Measurements from ENCODE around the gene FOSB.

The FOSB gene

DNA sequence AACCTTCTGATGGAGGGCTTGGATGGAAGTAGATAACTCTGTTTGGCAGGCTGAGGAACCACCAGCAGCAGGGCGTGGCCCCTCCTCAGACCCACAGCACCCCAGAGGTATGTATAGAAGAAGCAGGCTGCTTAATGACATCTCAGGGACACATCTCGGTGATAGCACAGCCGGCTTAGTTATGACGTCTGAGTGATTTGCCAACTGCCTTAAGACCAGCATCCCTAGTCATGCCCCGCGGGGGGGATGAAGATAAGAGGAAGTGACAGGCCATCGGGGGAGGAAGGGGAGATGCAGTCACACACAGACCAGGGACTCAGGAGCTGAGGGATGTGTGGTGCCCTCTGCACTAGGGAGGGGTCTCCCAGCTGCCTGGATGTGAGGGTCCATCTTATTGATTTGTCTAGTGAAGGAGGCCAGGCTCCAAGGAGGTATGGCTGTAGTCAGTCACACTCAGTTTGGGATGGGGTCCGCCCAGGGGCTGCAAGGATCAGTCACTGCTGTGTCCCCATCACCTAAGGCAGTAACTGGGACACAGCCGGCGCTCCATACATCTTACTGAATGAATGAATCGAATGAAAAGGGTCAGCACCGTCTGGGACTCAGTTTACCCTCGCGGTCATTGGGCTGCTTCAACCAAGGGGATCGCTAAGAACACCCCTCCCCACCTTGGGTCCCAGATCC lies 24.9 kb upstream of the FOSB start:
- DNase-seq: peak; percentile 32

DNA sequence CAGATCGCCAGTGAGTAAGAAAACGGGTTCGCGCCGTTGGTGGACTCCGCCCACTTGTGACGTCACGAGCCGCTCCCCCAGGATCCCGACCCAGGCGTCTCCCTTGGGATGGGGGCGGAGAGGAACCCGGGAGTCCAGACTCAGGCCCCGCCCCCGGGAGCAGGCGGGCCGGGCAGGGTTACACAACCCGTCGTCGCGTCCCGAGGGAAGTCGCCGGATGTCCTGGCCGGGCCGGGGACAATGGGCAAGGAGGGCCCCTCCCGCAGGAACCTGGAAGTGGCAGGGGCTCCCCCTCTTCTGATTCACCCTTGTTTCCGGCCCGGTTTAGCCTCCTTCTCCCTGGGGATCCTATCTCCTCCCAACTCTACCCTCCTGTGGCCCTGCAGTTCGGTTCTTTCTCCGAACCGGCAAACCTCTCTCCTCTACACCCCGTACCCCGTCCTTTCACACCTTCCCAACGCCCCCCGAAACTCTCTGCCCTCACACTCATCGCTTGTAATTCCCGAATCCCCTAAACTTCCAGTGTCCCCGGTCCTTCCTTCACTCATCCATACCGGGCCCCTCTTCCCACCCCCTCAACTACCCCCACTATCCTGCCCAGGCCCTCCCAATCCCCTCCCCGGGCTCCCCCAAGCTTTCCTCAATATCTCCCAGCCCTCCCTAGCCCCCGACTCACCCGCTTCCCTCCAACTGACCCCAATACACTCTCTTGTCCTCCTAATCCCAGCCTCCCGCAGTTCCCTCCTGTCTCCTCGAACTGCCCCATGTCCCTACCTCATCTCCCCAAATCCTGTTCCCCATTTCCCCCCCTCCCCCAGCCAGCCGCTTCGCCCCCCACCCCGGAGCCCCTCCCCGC lies 24.1 kb upstream of the FOSB start:
- DNase-seq: peak; percentile 66

- peak; percentile 81 for DNase-seq
Measured at GRCh38 chr19:45444318-45445041, 23.3 kb upstream of the FOSB start.

- DNase-seq: no peak
Measured at GRCh38 chr19:45445139-45445538, 22.7 kb upstream of the FOSB start.

GRCh38 chr19:45446295-45446694 lies 21.5 kb upstream of the FOSB start:
- no peak for DNase-seq

- no peak for DNase-seq
Measured at GRCh38 chr19:45446944-45447343, 20.9 kb upstream of the FOSB start.

DNA sequence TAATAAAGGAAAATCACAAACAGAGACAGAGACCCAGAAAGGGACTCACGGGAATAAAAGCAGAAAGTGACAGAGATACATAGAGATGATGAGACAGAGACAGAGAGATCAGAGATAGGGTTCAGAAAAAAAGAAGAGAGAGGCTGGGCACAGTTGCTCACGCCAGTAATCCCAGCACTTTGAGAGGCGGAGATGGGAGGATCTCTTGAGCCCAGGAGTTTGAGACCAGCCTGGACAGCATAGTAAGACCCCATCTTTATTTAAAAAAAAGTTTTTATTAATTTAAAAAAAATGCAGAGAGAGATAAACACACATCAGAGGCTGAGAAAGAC lies 19.4 kb upstream of the FOSB start:
- no peak for DNase-seq

GRCh38 chr19:45448887-45449299 lies 18.9 kb upstream of the FOSB start:
- DNase-seq: no peak

- no peak for DNase-seq
Measured at GRCh38 chr19:45450012-45450333, 17.8 kb upstream of the FOSB start.

DNA sequence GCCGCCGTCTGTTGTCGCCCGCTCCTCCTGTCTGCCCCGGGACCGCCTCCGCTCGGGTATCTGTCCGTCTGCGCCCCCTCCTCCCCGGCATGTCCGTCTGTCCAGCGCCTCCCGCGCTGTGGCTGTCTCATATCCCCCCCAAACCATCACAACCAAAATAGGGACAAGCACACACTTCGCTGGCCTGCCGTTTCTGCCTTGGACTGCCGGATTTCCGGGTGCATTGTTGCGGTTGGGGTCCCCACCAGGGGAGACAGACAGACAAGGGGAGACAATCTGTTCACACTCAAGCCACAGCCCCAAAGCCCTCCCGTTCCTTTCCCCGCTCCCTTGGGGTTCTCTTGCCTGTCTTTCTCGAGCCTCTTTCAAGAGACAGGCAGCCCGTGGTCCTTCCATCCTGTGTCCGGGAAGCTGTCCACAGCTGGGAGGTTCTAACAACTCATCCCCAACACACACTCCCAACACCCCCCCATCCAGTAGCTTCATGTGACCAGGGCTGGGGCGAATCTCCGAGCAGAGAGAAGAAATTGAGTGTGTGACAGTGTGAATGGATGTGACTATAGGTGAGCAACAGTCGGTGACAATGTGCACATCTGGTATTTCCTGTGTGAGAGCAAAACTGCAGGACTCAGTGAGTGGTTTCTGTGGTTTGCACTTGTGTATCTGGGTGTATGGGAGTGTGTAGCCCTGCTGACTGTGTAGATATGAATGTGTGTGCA lies 16.5 kb upstream of the FOSB start:
- DNase-seq: no peak

- DNase-seq: no peak
Measured at GRCh38 chr19:45451850-45452387, 15.9 kb upstream of the FOSB start.

DNA sequence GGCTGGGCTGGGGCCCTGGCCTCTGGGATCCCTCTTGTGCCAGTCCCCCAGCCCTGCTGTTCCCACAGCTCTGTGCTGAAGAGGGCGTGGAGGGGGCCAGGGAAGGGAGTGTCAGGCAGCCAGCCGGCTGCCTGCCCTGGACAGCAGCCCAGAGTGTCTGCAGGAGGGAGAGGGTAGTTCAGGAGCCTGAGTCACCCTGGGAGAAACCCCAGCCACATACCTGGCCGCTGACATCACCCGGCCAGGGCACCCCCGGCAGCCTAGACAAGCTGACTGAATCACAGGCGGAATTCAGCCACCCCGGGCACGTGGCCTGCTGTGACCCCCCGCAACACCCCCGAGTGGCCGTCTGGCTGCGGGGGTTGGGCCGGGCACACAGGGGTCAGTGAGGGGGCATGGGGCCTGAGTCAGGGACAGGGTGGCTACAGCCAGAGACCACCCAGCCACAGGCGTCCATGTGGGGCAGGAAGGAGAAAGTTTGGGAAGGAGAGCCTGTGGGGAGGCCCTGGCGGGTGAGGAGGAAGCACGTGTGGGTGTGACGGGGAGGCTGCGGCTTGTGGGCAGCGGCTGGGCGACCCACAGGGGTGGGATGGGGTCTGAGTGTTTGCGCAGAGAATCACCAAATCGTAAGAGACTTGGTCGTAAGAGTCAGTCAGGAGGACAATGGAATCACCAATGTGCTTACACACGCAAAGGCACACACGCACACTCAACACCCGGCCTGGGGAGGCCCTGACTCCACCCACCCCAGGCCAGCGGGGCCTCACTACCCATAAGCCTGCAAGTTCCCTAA lies 11.9 kb upstream of the FOSB start:
- peak; percentile 59 for DNase-seq

GRCh38 chr19:45456500-45456815 lies 11.3 kb upstream of the FOSB start:
- DNase-seq: no peak

DNA sequence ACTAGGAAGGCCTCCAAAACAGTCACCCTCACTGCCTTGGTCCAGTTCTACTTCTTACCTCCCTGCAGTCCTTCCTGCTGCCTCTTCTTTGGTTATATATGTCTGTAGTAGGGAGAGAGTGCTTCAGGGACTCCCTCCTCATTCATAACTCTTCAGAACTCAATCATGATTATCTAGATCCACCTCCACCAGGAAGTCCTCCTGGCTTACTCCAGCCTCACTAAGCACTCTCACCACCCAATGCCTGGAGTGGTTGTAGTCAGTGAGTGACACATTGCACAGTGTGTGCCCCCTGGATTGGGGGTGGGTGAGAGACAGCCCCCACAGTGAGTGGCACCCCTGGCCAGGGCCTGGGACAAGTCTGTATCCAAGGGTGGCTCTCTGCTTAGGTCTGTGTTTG lies 10.0 kb upstream of the FOSB start:
- no peak for DNase-seq

- DNase-seq: no peak
Measured at GRCh38 chr19:45460807-45461347, 6.9 kb upstream of the FOSB start.

GRCh38 chr19:45462174-45462573 lies 5.6 kb upstream of the FOSB start:
- DNase-seq: no peak

DNA sequence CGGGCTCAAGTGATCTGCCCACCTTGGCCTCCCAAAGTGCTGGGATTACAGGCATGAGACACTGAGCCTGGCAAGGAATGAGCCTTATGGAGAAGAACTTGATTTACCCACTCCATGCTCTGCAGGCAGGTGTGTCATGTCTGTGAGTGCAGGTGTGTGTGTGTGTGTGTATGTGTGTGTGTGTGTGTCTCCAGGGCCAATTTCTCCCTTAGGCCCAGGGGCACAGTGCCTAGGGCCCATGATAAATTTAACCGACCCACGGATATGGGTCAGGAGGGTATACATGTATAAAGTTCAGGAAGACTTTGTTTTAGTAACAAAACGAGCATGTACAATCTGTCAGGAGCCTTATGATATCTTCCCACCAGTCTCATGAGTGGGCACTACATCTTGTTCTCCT lies 4.6 kb upstream of the FOSB start:
- DNase-seq: no peak

GRCh38 chr19:45464274-45464673 lies 3.5 kb upstream of the FOSB start:
- DNase-seq: no peak

DNA sequence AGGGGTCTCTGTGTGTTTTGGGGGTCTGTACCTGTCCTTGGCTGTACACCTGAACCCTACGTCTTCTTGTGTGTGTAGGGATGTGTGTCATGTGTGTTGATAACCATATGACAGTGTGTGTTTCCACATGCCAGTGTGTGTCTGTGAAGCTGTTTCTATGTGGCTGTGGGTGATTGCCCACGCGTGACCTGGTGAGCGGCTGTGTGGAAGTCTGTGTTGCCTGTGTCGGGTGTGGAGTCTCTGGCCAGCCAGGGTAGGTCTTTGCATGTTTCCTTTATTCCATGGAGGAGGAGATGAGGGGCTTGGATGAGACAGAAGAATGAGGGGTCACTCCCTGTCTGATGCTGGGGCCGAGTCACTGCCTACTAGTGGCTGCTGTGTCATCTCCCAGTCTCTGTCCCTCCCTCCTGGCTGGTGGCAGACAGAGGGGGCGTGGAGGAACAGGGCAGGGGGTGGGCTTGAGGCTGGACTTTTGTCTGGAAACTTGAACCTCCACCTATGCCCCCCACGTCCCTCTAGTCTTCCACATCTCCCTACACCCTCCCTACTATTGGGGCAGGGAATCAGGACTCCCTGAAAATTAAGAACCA lies 2.8 kb upstream of the FOSB start:
- no peak for DNase-seq

GRCh38 chr19:45467115-45467455 lies 711 bp upstream of the FOSB start:
- DNase-seq: no peak

DNA sequence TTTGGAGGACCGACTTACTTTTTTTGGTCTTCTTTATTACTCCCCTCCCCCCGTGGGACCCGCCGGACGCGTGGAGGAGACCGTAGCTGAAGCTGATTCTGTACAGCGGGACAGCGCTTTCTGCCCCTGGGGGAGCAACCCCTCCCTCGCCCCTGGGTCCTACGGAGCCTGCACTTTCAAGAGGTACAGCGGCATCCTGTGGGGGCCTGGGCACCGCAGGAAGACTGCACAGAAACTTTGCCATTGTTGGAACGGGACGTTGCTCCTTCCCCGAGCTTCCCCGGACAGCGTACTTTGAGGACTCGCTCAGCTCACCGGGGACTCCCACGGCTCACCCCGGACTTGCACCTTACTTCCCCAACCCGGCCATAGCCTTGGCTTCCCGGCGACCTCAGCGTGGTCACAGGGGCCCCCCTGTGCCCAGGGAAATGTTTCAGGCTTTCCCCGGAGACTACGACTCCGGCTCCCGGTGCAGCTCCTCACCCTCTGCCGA lies 409 bp downstream of the FOSB start:
- peak; percentile 53 for DNase-seq

DNA sequence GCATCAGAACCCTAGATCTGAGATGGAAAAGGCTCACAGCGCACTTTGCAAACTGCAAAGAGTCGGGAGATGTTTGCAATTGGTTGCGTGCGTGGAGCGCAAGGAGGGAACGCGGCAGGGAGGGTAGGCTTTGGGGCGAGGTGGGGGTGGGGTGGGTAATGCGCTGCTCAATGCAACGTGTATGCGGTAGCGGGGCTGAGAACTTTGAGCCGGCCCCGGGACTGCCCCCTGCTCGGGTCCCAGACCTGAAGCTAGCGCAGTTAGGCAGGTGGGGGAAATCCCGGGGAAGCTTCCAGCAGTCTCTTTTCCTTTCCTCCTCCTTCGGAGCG lies 971 bp downstream of the FOSB start:
- no peak for DNase-seq
